GM23338 (cell line): Measurements from ENCODE around the gene NEK10. TPM values are rescaled to one million over a fixed set of nuclear protein-coding genes. Genes with fewer than 3 reads are reported as not detected.

ENCODE experiments used
- ATAC-seq: fragments of 200-7000 bp; cut with Tn5 transposase; 3 replicates; pipeline ENCODE4 v1.9.1; 2020
- DNase-seq: peaks from one replicate; pipeline ENCODE4 v3.0.0-alpha.2; 2015; ENCODE audit warnings: low spot score
- H2AFZ ChIP-seq: fragments of 200-600 bp; sonication (generic); 2 replicates; pipeline ENCODE4 v1.8.0; 2016; ENCODE audit warnings: antibody characterized with exemption, mild to moderate bottlenecking, moderate library complexity
- H3F3A ChIP-seq: fragments of 200-600 bp; sonication (generic); replicated peaks from 2 replicates; pipeline ENCODE4 v1.8.0; 2017; ENCODE audit warnings: antibody characterized with exemption, mixed run types, low read depth
- H3K27ac ChIP-seq: fragments of 200-600 bp; sonication (generic); 2 replicates; pipeline ENCODE4 v1.6.1; 2016; ENCODE audit warnings: low read depth
- H3K27me3 ChIP-seq: fragments of 200-600 bp; sonication (generic); 2 replicates; pipeline ENCODE4 v1.8.0; 2016; ENCODE audit warnings: mild to moderate bottlenecking, mixed run types, moderate library complexity; ENCODE audit not compliant: insufficient read depth
- H3K36me3 ChIP-seq: fragments of 200-600 bp; sonication (generic); 2 replicates; pipeline ENCODE4 v1.8.0; 2016; ENCODE audit warnings: mild to moderate bottlenecking; ENCODE audit not compliant: insufficient read depth
- H3K4me1 ChIP-seq: fragments of 200-600 bp; sonication (generic); 2 replicates; pipeline ENCODE4 v1.8.0; 2016; ENCODE audit warnings: mild to moderate bottlenecking, moderate library complexity; ENCODE audit not compliant: insufficient read depth
- H3K4me2 ChIP-seq: fragments of 200-600 bp; sonication (generic); 2 replicates; pipeline ENCODE4 v1.7.1; 2017; ENCODE audit warnings: mixed run types
- H3K4me3 ChIP-seq: fragments of 200-600 bp; sonication (generic); 2 replicates; pipeline ENCODE4 v1.6.1; 2016; ENCODE audit warnings: mixed run types
- H3K79me2 ChIP-seq: fragments of 200-600 bp; sonication (generic); replicated peaks from 2 replicates; pipeline ENCODE4 v1.8.0; 2017; ENCODE audit warnings: mild to moderate bottlenecking; ENCODE audit not compliant: insufficient read depth
- H3K9me2 ChIP-seq: fragments of 200-600 bp; sonication (generic); 2 replicates; pipeline ENCODE4 v1.8.0; 2017; ENCODE audit not compliant: insufficient read depth
- H4K20me1 ChIP-seq: fragments of 200-600 bp; sonication (generic); replicated peaks from 2 replicates; pipeline ENCODE4 v1.8.0; 2017; ENCODE audit warnings: mild to moderate bottlenecking; ENCODE audit not compliant: insufficient read depth
- H3K27ac Mint-ChIP-seq: 2 replicates; pipeline ENCODE4 v1.8.0; 2020; ENCODE audit warnings: inconsistent platforms, mild to moderate bottlenecking, moderate library complexity, mixed read lengths
- H3K27me3 Mint-ChIP-seq: 3 replicates; pipeline ENCODE4 v1.8.0; 2022; ENCODE audit warnings: low read depth, mild to moderate bottlenecking, moderate library complexity, mixed read lengths, inconsistent platforms; ENCODE audit not compliant: insufficient read depth, poor library complexity
- H3K36me3 Mint-ChIP-seq: 3 replicates; pipeline ENCODE4 v1.8.0; 2021; ENCODE audit warnings: low read depth, mild to moderate bottlenecking, inconsistent platforms, moderate library complexity, mixed read lengths
- H3K4me1 Mint-ChIP-seq: 3 replicates; pipeline ENCODE4 v1.8.0; 2020; ENCODE audit warnings: mild to moderate bottlenecking, inconsistent platforms, mixed read lengths
- H3K4me3 Mint-ChIP-seq: 3 replicates; pipeline ENCODE4 v1.8.0; 2021; ENCODE audit warnings: moderate library complexity, mild to moderate bottlenecking, inconsistent platforms, mixed read lengths
- H3K9me3 Mint-ChIP-seq: 3 replicates; pipeline ENCODE4 v1.8.0; 2020; ENCODE audit warnings: moderate library complexity, mild to moderate bottlenecking, inconsistent platforms, mixed read lengths
- ETS1 ChIP-seq: IDR thresholded peaks from 2 replicates; pipeline ENCODE4 v1.6.1; 2016; ENCODE audit warnings: antibody characterized with exemption
- EZH2 ChIP-seq: fragments of 200-600 bp; sonication (generic); IDR thresholded peaks from one replicate; pipeline ENCODE4 v1.8.0; 2017; ENCODE audit warnings: antibody characterized with exemption, mild to moderate bottlenecking, low read depth; ENCODE audit not compliant: unreplicated experiment
- EZH2phosphoT487 ChIP-seq: fragments of 200-600 bp; sonication (generic); IDR thresholded peaks from one replicate; pipeline ENCODE4 v1.8.1; 2018; ENCODE audit warnings: antibody characterized with exemption; ENCODE audit not compliant: unreplicated experiment
- JUNB ChIP-seq: IDR thresholded peaks from one replicate; pipeline ENCODE4 v1.6.1; 2016; ENCODE audit warnings: antibody characterized with exemption; ENCODE audit not compliant: unreplicated experiment
- NANOG ChIP-seq: IDR thresholded peaks from 2 replicates; pipeline ENCODE4 v1.6.1; 2016; ENCODE audit warnings: antibody characterized with exemption, borderline replicate concordance
- STAT1 ChIP-seq: IDR thresholded peaks from one replicate; pipeline ENCODE4 v1.6.1; 2016; ENCODE audit warnings: antibody characterized with exemption; ENCODE audit not compliant: unreplicated experiment
- ZNF114 ChIP-seq: fragments of 250-450 bp; sonication (Bioruptor Pico); IDR thresholded peaks from 2 replicates; pipeline ENCODE4 v1.5.0; 2020; ENCODE audit warnings: mild to moderate bottlenecking, moderate library complexity
- ZNF331 ChIP-seq: fragments of 250-450 bp; sonication (Bioruptor Pico); IDR thresholded peaks from 2 replicates; pipeline ENCODE4 v1.5.0; 2020; ENCODE audit warnings: low read depth, mild to moderate bottlenecking, moderate library complexity
- polyA plus RNA-seq: library from polyadenylated mRNA; unstranded; fragments of >200 nt; fragmentation: Nextera tagmentation; extraction: Ambion mirVana; gene quantifications from 2 replicates; pipeline ENCODE4 v1.2.1, GENCODE V29; 2016
- total RNA-seq: library from RNA; depleted of rRNA; stranded (reverse); fragments of >200 nt; shearing (Covaris generic); gene quantifications from 2 replicates; pipeline ENCODE4 v1.2.3, GENCODE V29; 2014
- TF ChIP-seq, protein P1 (sequence below), 2 experiments: fragments of 200-600 bp in 1 of 2; sonication (generic) in 1 of 2; conservative IDR thresholded peaks; 2 replicates each; pipeline versions ENCODE4 v1.5.1 to v1.6.1; 2016 to 2017; ENCODE audit warnings: antibody characterized with exemption in 2 of 2, low read depth in 2 of 2, mild to moderate bottlenecking in 2 of 2, moderate library complexity in 1 of 2
- TF ChIP-seq, protein P2 (sequence below): fragments of 250-450 bp; sonication (Bioruptor Pico); IDR thresholded peaks from 2 replicates; pipeline ENCODE4 v1.5.0; 2020; ENCODE audit warnings: mild to moderate bottlenecking, moderate library complexity

The NEK10 gene
- total and polyA plus RNA-seq, 2 experiments from 2014 or later: 0.55 to 2.0 TPM

DNA sequence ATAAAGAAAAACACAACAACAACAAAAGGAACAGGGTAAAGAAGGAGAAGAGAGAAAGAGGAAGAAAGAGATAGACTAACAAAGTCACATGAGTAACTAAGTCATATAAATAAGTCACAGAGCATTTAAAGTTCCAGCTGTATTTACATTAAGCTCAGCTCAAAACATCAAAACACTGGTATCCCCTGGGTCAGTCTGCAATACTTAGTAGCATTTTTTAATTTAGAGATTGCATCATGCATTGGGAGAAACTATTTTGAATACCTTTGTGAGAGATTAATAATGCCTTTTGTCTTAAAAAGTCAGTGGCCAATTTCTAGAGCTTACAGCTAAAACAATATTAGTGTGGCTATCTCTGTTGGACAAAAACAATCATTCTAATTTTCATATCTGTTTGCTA, 78.4 kb downstream of the NEK10 start (continued):
- TF ChIP-seq, protein P1, sequence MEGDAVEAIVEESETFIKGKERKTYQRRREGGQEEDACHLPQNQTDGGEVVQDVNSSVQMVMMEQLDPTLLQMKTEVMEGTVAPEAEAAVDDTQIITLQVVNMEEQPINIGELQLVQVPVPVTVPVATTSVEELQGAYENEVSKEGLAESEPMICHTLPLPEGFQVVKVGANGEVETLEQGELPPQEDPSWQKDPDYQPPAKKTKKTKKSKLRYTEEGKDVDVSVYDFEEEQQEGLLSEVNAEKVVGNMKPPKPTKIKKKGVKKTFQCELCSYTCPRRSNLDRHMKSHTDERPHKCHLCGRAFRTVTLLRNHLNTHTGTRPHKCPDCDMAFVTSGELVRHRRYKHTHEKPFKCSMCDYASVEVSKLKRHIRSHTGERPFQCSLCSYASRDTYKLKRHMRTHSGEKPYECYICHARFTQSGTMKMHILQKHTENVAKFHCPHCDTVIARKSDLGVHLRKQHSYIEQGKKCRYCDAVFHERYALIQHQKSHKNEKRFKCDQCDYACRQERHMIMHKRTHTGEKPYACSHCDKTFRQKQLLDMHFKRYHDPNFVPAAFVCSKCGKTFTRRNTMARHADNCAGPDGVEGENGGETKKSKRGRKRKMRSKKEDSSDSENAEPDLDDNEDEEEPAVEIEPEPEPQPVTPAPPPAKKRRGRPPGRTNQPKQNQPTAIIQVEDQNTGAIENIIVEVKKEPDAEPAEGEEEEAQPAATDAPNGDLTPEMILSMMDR (conservative IDR thresholded peaks at IDR 0.05; ENCODE audit: low read depth in 2 of 2): no peak
- TF ChIP-seq ETS1: no peak
- no peak for TF ChIP-seq EZH2phosphoT487
- TF ChIP-seq ZNF114 (CRISPR knock-in tag): no peak

DNA sequence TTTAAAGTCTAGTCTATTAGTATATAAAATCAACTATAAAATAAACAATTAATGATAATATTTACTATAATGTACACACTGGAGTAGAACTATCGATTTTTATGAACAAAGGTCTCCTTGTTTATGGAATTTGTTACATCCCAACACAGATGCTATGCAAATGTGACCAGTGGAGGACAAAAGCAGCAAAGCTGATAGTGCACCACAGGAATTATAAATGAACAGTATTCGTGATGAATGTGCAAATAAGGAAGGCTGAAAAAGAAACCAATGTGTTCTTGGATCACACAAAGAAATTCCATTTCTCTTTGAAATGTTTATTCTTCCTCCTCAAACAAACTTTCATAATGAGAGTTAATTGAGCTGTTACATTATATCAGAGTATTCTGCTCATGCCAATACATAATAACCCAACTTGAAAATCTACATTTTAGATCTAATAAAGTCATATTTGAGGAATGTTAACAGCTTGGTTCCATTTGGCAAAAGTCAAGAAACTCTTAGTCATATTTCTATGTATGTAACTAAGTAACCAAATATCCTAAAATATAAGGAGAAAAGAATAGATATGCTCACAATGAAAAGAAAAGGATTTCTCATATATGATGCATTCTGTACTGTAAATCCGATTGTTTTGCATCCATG, 79.3 kb downstream of the NEK10 start:
- H3K4me2 ChIP-seq: no peak overlapping the region
- no peaks in the 10 kb centered on the region for H3K4me1 ChIP-seq
- no peaks in the 10 kb centered on the region for H3K79me2 ChIP-seq
- H3K36me3 ChIP-seq: no peaks in the 10 kb centered on the region
- Mint-ChIP-seq H3K27ac (no peak overlapping the region), H3K9me3 (no peaks in the 10 kb centered on the region), H3K27me3 (peaks cover under 1% of the 10 kb centered on the region), H3K4me3 (no peak overlapping the region), H3K36me3 (no peaks in the 10 kb centered on the region), H3K4me1 (peaks cover 11% of the 10 kb centered on the region; the same call in 2 of the 3 replicates)
- DNase-seq: no peak
- no peak overlapping the region for H2AFZ ChIP-seq
- no peaks in the 10 kb centered on the region for H4K20me1 ChIP-seq
- H3K4me3 ChIP-seq: no peak overlapping the region
- H3K27ac ChIP-seq: no peak overlapping the region
- H3K27me3 ChIP-seq: no peaks in the 10 kb centered on the region
- ATAC-seq: no peak
- H3F3A ChIP-seq: no peaks in the 10 kb centered on the region
- no peaks in the 10 kb centered on the region for H3K9me2 ChIP-seq
- TF ChIP-seq STAT1 (no peak), ZNF114 (CRISPR knock-in tag) (no peak), EZH2phosphoT487 (no peak), EZH2 (no peak), JUNB (no peak), NANOG (no peak), ETS1 (no peak), ZNF331 (CRISPR knock-in tag) (no peak)
- TF ChIP-seq, protein P2, sequence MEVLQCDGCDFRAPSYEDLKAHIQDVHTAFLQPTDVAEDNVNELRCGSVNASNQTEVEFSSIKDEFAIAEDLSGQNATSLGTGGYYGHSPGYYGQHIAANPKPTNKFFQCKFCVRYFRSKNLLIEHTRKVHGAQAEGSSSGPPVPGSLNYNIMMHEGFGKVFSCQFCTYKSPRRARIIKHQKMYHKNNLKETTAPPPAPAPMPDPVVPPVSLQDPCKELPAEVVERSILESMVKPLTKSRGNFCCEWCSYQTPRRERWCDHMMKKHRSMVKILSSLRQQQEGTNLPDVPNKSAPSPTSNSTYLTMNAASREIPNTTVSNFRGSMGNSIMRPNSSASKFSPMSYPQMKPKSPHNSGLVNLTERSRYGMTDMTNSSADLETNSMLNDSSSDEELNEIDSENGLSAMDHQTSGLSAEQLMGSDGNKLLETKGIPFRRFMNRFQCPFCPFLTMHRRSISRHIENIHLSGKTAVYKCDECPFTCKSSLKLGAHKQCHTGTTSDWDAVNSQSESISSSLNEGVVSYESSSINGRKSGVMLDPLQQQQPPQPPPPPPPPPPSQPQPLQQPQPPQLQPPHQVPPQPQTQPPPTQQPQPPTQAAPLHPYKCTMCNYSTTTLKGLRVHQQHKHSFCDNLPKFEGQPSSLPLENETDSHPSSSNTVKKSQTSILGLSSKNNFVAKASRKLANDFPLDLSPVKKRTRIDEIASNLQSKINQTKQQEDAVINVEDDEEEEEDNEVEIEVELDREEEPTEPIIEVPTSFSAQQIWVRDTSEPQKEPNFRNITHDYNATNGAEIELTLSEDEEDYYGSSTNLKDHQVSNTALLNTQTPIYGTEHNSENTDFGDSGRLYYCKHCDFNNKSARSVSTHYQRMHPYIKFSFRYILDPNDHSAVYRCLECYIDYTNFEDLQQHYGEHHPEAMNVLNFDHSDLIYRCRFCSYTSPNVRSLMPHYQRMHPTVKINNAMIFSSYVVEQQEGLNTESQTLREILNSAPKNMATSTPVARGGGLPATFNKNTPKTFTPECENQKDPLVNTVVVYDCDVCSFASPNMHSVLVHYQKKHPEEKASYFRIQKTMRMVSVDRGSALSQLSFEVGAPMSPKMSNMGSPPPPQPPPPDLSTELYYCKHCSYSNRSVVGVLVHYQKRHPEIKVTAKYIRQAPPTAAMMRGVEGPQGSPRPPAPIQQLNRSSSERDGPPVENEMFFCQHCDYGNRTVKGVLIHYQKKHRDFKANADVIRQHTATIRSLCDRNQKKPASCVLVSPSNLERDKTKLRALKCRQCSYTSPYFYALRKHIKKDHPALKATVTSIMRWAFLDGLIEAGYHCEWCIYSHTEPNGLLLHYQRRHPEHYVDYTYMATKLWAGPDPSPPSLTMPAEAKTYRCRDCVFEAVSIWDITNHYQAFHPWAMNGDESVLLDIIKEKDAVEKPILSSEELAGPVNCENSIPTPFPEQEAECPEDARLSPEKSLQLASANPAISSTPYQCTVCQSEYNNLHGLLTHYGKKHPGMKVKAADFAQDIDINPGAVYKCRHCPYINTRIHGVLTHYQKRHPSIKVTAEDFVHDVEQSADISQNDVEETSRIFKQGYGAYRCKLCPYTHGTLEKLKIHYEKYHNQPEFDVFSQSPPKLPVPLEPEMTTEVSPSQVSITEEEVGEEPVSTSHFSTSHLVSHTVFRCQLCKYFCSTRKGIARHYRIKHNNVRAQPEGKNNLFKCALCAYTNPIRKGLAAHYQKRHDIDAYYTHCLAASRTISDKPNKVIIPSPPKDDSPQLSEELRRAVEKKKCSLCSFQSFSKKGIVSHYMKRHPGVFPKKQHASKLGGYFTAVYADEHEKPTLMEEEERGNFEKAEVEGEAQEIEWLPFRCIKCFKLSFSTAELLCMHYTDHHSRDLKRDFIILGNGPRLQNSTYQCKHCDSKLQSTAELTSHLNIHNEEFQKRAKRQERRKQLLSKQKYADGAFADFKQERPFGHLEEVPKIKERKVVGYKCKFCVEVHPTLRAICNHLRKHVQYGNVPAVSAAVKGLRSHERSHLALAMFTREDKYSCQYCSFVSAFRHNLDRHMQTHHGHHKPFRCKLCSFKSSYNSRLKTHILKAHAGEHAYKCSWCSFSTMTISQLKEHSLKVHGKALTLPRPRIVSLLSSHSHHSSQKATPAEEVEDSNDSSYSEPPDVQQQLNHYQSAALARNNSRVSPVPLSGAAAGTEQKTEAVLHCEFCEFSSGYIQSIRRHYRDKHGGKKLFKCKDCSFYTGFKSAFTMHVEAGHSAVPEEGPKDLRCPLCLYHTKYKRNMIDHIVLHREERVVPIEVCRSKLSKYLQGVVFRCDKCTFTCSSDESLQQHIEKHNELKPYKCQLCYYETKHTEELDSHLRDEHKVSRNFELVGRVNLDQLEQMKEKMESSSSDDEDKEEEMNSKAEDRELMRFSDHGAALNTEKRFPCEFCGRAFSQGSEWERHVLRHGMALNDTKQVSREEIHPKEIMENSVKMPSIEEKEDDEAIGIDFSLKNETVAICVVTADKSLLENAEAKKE (CRISPR knock-in tag): no peak
